ENCODE data around the gene CTNNBL1.

Gene CTNNBL1

GRCh38 chr20:37773291-37773826 lies 79.5 kb downstream of the CTNNBL1 start:
- H3K36me3 ChIP-seq (ENCODE audit: control insufficient read depth, insufficient read depth, low read length), result no peaks in the 10 kb centered on the region
- no peak for TF ChIP-seq CTCF (IDR thresholded peaks at IDR 0.05)
- H3K4me3 ChIP-seq (ENCODE audit: low read depth, low read length), result no peak overlapping the region
- H3K9me3 ChIP-seq (ENCODE audit: control insufficient read depth, low read length), result no peaks in the 10 kb centered on the region
- H2AFZ ChIP-seq, result no peak overlapping the region
- H3K27me3 ChIP-seq (ENCODE audit: control insufficient read depth, insufficient read depth, low read length), result no peaks in the 10 kb centered on the region
- H3K4me1 ChIP-seq, result no peaks in the 10 kb centered on the region
- H3K9ac ChIP-seq, result no peak overlapping the region
- no peak overlapping the region for H3K4me2 ChIP-seq (ENCODE audit: low read length)
- H3K79me2 ChIP-seq, result no peaks in the 10 kb centered on the region
- no peak overlapping the region for H3K27ac ChIP-seq

- no peaks in the 10 kb centered on the region for H3K27me3 ChIP-seq (ENCODE audit: control insufficient read depth, insufficient read depth, low read length)
- H3K4me2 ChIP-seq (ENCODE audit: low read length), result no peak overlapping the region
- H2AFZ ChIP-seq, result no peak overlapping the region
- H3K4me1 ChIP-seq, result no peaks in the 10 kb centered on the region
- no peak overlapping the region for H3K9ac ChIP-seq
- H3K36me3 ChIP-seq (ENCODE audit: control insufficient read depth, insufficient read depth, low read length), result no peaks in the 10 kb centered on the region
- H3K79me2 ChIP-seq, result no peaks in the 10 kb centered on the region
- no peaks in the 10 kb centered on the region for H3K9me3 ChIP-seq (ENCODE audit: control insufficient read depth, low read length)
- TF ChIP-seq CTCF (IDR thresholded peaks at IDR 0.05), result no peak
- no peak overlapping the region for H3K27ac ChIP-seq
- no peak overlapping the region for H3K4me3 ChIP-seq (ENCODE audit: low read depth, low read length)
Observed at GRCh38 chr20:37774156-37774555, 80.3 kb downstream of the CTNNBL1 start.

GRCh38 chr20:37775200-37775599 lies 81.4 kb downstream of the CTNNBL1 start:
- Histone ChIP-seq H2AFZ (no peak overlapping the region), H3K4me1 (no peaks in the 10 kb centered on the region), H3K27me3 (ENCODE audit: control insufficient read depth, insufficient read depth, low read length) (no peaks in the 10 kb centered on the region), H3K4me2 (ENCODE audit: low read length) (no peak overlapping the region), H3K79me2 (no peaks in the 10 kb centered on the region), H3K27ac (no peak overlapping the region), H3K36me3 (ENCODE audit: control insufficient read depth, insufficient read depth, low read length) (no peaks in the 10 kb centered on the region), H3K9me3 (ENCODE audit: control insufficient read depth, low read length) (no peaks in the 10 kb centered on the region), H3K4me3 (ENCODE audit: low read depth, low read length) (no peak overlapping the region), H3K9ac (no peak overlapping the region)
- no peak for TF ChIP-seq CTCF (IDR thresholded peaks at IDR 0.05)

- H3K4me3 ChIP-seq (ENCODE audit: low read depth, low read length), result no peak overlapping the region
- H2AFZ ChIP-seq, result no peak overlapping the region
- H3K36me3 ChIP-seq (ENCODE audit: control insufficient read depth, insufficient read depth, low read length), result no peaks in the 10 kb centered on the region
- H3K9ac ChIP-seq, result no peak overlapping the region
- no peaks in the 10 kb centered on the region for H3K9me3 ChIP-seq (ENCODE audit: control insufficient read depth, low read length)
- H3K4me2 ChIP-seq (ENCODE audit: low read length), result no peak overlapping the region
- H3K27ac ChIP-seq, result no peak overlapping the region
- no peaks in the 10 kb centered on the region for H3K27me3 ChIP-seq (ENCODE audit: control insufficient read depth, insufficient read depth, low read length)
- TF ChIP-seq CTCF (IDR thresholded peaks at IDR 0.05), result no peak
- no peaks in the 10 kb centered on the region for H3K79me2 ChIP-seq
- H3K4me1 ChIP-seq, result no peaks in the 10 kb centered on the region
Observed at GRCh38 chr20:37776049-37776448, 82.2 kb downstream of the CTNNBL1 start.

GRCh38 chr20:37776526-37776925 lies 82.7 kb downstream of the CTNNBL1 start:
- Histone ChIP-seq H3K9ac (no peak overlapping the region), H2AFZ (no peak overlapping the region), H3K36me3 (ENCODE audit: control insufficient read depth, insufficient read depth, low read length) (no peaks in the 10 kb centered on the region), H3K9me3 (ENCODE audit: control insufficient read depth, low read length) (no peaks in the 10 kb centered on the region), H3K4me2 (ENCODE audit: low read length) (no peak overlapping the region), H3K79me2 (no peaks in the 10 kb centered on the region), H3K27me3 (ENCODE audit: control insufficient read depth, insufficient read depth, low read length) (no peaks in the 10 kb centered on the region), H3K27ac (no peak overlapping the region), H3K4me3 (ENCODE audit: low read depth, low read length) (no peak overlapping the region), H3K4me1 (no peaks in the 10 kb centered on the region)
- no peak for TF ChIP-seq CTCF (IDR thresholded peaks at IDR 0.05)
